ENCODE results near the gene FOXR1. TPM values are rescaled to one million over a fixed set of nuclear protein-coding genes. Genes with fewer than 3 reads are reported as not detected.

The FOXR1 gene
- total and polyA plus RNA-seq, 2 donors (not counting 1 experiment from before 2014, with no cell fraction given), result not detected

- Histone ChIP-seq H3K27ac (ENCODE audit: low read length in 2 of 2) (peak within 1 kb of the TSS; percentile 91 to 92), H3K9ac (ENCODE audit: low read length) (peak within 1 kb of the TSS; percentile 91), H2AFZ (ENCODE audit: insufficient read depth, low read depth, low read length, poor library complexity, severe bottlenecking) (peak within 1 kb of the TSS; percentile 79), H3K27me3 (replicated peaks in 1 of 4; ENCODE audit: control extremely low read depth in 1 of 4, control insufficient read depth in 3 of 4, insufficient read depth in 4 of 4, low read length in 3 of 4) (no peaks in the 10 kb centered on the region), H3K79me2 (ENCODE audit: control insufficient read depth, insufficient read depth, low read length) (peaks cover 65% of the 10 kb centered on the region), H3K4me1 (ENCODE audit: control insufficient read depth in 2 of 2, insufficient read depth in 2 of 2, low read length in 2 of 2) (peaks cover 27 to 34% of the 10 kb centered on the region in 2 donors), H4K20me1 (ENCODE audit: control insufficient read depth, insufficient read depth, low read length, poor library complexity, severe bottlenecking) (peaks cover 15% of the 10 kb centered on the region), H3K9me3 (ENCODE audit: control extremely low read depth in 1 of 3, control insufficient read depth in 2 of 3, insufficient read depth in 1 of 3, low read length in 2 of 3) (no peaks in the 10 kb centered on the region), H3K36me3 (replicated peaks in 1 of 2; ENCODE audit: control extremely low read depth in 1 of 2, control insufficient read depth in 1 of 2, extremely low read depth in 1 of 2, insufficient read depth in 2 of 2, low read length in 1 of 2) (peaks cover 2 to 51% of the 10 kb centered on the region in 2 experiments), H3K4me2 (replicated peaks; ENCODE audit: low read depth, low read length, poor library complexity, severe bottlenecking) (peak within 1 kb of the TSS; percentile 77), H3K4me3 (ENCODE audit: control extremely low read depth in 1 of 5, extremely low read depth in 1 of 5, insufficient read depth in 1 of 5, low read depth in 2 of 5, low read length in 4 of 5) (peak within 1 kb of the TSS; percentile 85 to 98 (median 93))
- ChIA-PET POLR2A (interaction anchor here (0.7 to 3.3 kb wide), 8 partner anchors 12 to 582 kb away, joined by 3 to 18 read pairs (median 6); partner anchors contain the start of genes CENATAC, DPAGT1, KMT2A and SLC37A4), CTCF (interaction anchor here (0.8 to 3.0 kb wide), 4 partner anchors 12 to 49 kb away, joined by 3 to 14 read pairs (median 6); partner anchors contain the start of genes CENATAC, SLC37A4 and VPS11)
- WGBS (ENCODE audit: insufficient coverage), result under 1% methylated on average over 63 of the region's 63 CpGs
- Mint-ChIP-seq H3K4me3 (peak within 1 kb of the TSS; percentile 100), H3K9me3 (ENCODE audit: insufficient read depth) (no peaks in the 10 kb centered on the region), H3K4me1 (peaks cover 46% of the 10 kb centered on the region), H3K27ac (peak within 1 kb of the TSS; percentile 100), H3K27me3 (no peaks in the 10 kb centered on the region)
- DNase-seq (peak; percentile 98), ATAC-seq (ENCODE audit: low read depth) (peak; percentile 91)
- TF ChIP-seq CTCF (IDR thresholded peaks at IDR 0.05) (no peak), EZH2 (IDR thresholded peaks at IDR 0.05; ENCODE audit: borderline replicate concordance, insufficient read depth, low read depth, low read length, poor library complexity, severe bottlenecking) (no peak)
- intact Hi-C loops (cut with micrococcal nuclease), result loop anchor here (1.0 to 5.0 kb wide), 10 partner anchors 12 to 617 kb away; partner anchors contain the start of genes ATP5MG, CBL, CENATAC and DDX6
Observed at GRCh38 chr11:119018074-119018938, 46.7 kb downstream of the FOXR1 start, which contains the start of the genes RPS25 and TRAPPC4. RPS25 (minus strand) TSS chr11:119018343; CDS start chr11:119018284, 59 bp downstream. TRAPPC4 (plus strand) TSS chr11:119018766; CDS start chr11:119018796, 30 bp downstream.

Measured in B cell (primary cell).